CD4-positive, alpha-beta T cell (primary cell): Measurements from ENCODE around the gene AFAP1. TPM values are rescaled to one million over a fixed set of nuclear protein-coding genes. Genes with fewer than 3 reads are reported as not detected.

Source experiments
- ATAC-seq: fragments of 200-7000 bp; cut with Tn5 transposase; one replicate; pipeline ENCODE4 v1.10.0; 2022; ENCODE audit warnings: mild to moderate bottlenecking; ENCODE audit not compliant: poor library complexity
- CTCF ChIA-PET: fragments of 350-600 bp; sonication (Branson Sonifier 250); formaldehyde crosslinking; loops from one replicate; lab custom pipeline; 2021; ENCODE audit warnings: antibody characterized with exemption, inconsistent platforms; lab: Charles Lee
- POLR2A ChIA-PET: fragments of 350-600 bp; sonication (Branson Sonifier 250); formaldehyde crosslinking; loops from one replicate; lab custom pipeline; 2021; ENCODE audit warnings: antibody characterized with exemption, inconsistent platforms; lab: Charles Lee
- DNase-seq, 14 experiments: peaks; one replicate each; pipeline ENCODE4 v3.0.0-alpha.2; 2013 to 2020; ENCODE audit warnings: mixed read lengths in 2 of 14
- H3K27ac ChIP-seq, 2 donors: one replicate each; pipeline versions ENCODE4 v1.5.1 to v1.7.0; 2013; ENCODE audit warnings: low read length in 2 of 2, low read depth in 1 of 2, mild to moderate bottlenecking in 1 of 2
- H3K27me3 ChIP-seq, 2 experiments: 1 replicate in 1 of 2; 2 replicates in 1 of 2; pipeline versions ENCODE4 v1.6.1 to v1.7.0; 2013; ENCODE audit warnings: low read length in 2 of 2, control low read depth in 1 of 2, mild to moderate bottlenecking in 1 of 2, moderate library complexity in 1 of 2; ENCODE audit not compliant: insufficient read depth in 2 of 2, control insufficient read depth in 1 of 2
- H3K36me3 ChIP-seq: one replicate; pipeline ENCODE4 v1.6.1; 2013; ENCODE audit warnings: low read length, control low read depth; ENCODE audit not compliant: insufficient read depth
- H3K4me1 ChIP-seq: one replicate; pipeline ENCODE4 v1.6.1; 2013; ENCODE audit warnings: low read length, control low read depth; ENCODE audit not compliant: insufficient read depth
- H3K4me3 ChIP-seq: one replicate; pipeline ENCODE4 v1.5.1; 2013; ENCODE audit warnings: mild to moderate bottlenecking, low read length, moderate library complexity
- H3K9me3 ChIP-seq, 2 experiments: 1 replicate in 1 of 2; 2 replicates in 1 of 2; pipeline versions ENCODE4 v1.6.1 to v1.7.0; 2013; ENCODE audit warnings: low read length in 2 of 2, mild to moderate bottlenecking in 2 of 2, control low read depth in 1 of 2, moderate library complexity in 1 of 2; ENCODE audit not compliant: control insufficient read depth in 1 of 2, insufficient read depth in 1 of 2
- H3K27ac Mint-ChIP-seq: one replicate; pipeline ENCODE4 v1.8.0; 2020; ENCODE audit warnings: mixed read lengths
- H3K27me3 Mint-ChIP-seq: one replicate; pipeline ENCODE4 v1.8.0; 2021; ENCODE audit warnings: mixed read lengths
- H3K36me3 Mint-ChIP-seq: one replicate; pipeline ENCODE4 v1.8.0; 2021; ENCODE audit warnings: low read depth, mixed read lengths
- H3K4me1 Mint-ChIP-seq: one replicate; pipeline ENCODE4 v1.8.0; 2021; ENCODE audit warnings: low read depth, mixed read lengths
- H3K4me3 Mint-ChIP-seq: one replicate; pipeline ENCODE4 v1.8.0; 2020; ENCODE audit warnings: mild to moderate bottlenecking, mixed read lengths
- H3K9me3 Mint-ChIP-seq: one replicate; pipeline ENCODE4 v1.8.0; 2020; ENCODE audit warnings: mixed read lengths
- CTCF ChIP-seq: fragments of 200-600 bp; IDR thresholded peaks from one replicate; pipeline ENCODE4 v1.8.0; 2022; ENCODE audit warnings: antibody characterized with exemption, mild to moderate bottlenecking
- intact Hi-C, 2 experiments: fragments of 100-400 bp; cut with DNase I in 1 of 2; cut with micrococcal nuclease in 1 of 2; formaldehyde crosslinking; loops; one replicate each; pipeline versions ENCODE4 v1.15.1 to v1.9.0; 2023 to 2025; cut with DNase I, micrococcal nuclease
- total RNA-seq, 174 experiments: library from RNA in 2 of 174; stranded (reverse) in 2 of 174; gene quantifications; one replicate each; pipeline ENCODE4 v1.2.3 and lab custom pipeline; 2021 to 2026

AFAP1 gene
- total RNA-seq, 2 experiments from 2014 or later, result 9.8 to 10.9 TPM

GRCh38 chr4:7971159-7971631 lies 31.5 kb upstream of the AFAP1 start:
- ChIA-PET CTCF (no interaction called here), POLR2A (interaction anchor here (1.4 to 3.2 kb wide), 2 partner anchors 32 to 140 kb away, joined by 5 to 30 read pairs; partner anchors contain the start of gene AFAP1)
- DNase-seq (peak in 1 of 14 experiments; percentile 25), ATAC-seq (no peak)
- no peaks in the 10 kb centered on the region for H3K27me3 ChIP-seq
- intact Hi-C loops, result loop anchor here in 1 of 2 experiments (2.0 kb wide), 1 partner anchor 32 kb away; the partner anchor contains the start of gene AFAP1
- no peaks in the 10 kb centered on the region for H3K27me3 Mint-ChIP-seq
- no peaks in the 10 kb centered on the region for H3K9me3 ChIP-seq
- no peaks in the 10 kb centered on the region for H3K9me3 Mint-ChIP-seq
- H3K27ac ChIP-seq, result peak overlapping the region in 1 of 2 donors; percentile 63
- peaks cover 62% of the 10 kb centered on the region for H3K4me1 ChIP-seq
- peaks cover 40% of the 10 kb centered on the region for H3K4me1 Mint-ChIP-seq
- peak overlapping the region; percentile 94 for H3K27ac Mint-ChIP-seq
- peak overlapping the region; percentile 75 for H3K4me3 ChIP-seq
- no peak for TF ChIP-seq CTCF
- H3K36me3 ChIP-seq, result no peaks in the 10 kb centered on the region
- peak overlapping the region; percentile 93 for H3K4me3 Mint-ChIP-seq
- H3K36me3 Mint-ChIP-seq, result no peaks in the 10 kb centered on the region

- Histone ChIP-seq H3K27me3 (no peaks in the 10 kb centered on the region), H3K4me3 (peak overlapping the region; percentile 75), H3K27ac (peak overlapping the region; percentile 36 to 63), H3K4me1 (peaks cover 67% of the 10 kb centered on the region), H3K36me3 (no peaks in the 10 kb centered on the region), H3K9me3 (no peaks in the 10 kb centered on the region)
- CTCF ChIA-PET, result interaction anchor here (0.7 kb wide), 1 partner anchor 166 kb away, joined by 3 read pairs; no protein-coding TSS in a partner anchor
- no peak for TF ChIP-seq CTCF
- Mint-ChIP-seq H3K4me1 (peaks cover 45% of the 10 kb centered on the region), H3K9me3 (no peaks in the 10 kb centered on the region), H3K27me3 (no peaks in the 10 kb centered on the region), H3K36me3 (no peaks in the 10 kb centered on the region), H3K27ac (peak overlapping the region; percentile 94), H3K4me3 (peak overlapping the region; percentile 93)
- no peak for ATAC-seq
- intact Hi-C loops, result loop anchor here in 1 of 2 experiments (2.0 kb wide), 1 partner anchor 32 kb away; the partner anchor contains the start of gene AFAP1
- POLR2A ChIA-PET, result interaction anchor here (1.0 to 3.2 kb wide), 4 partner anchors 32 to 142 kb away, joined by 3 to 30 read pairs (median 4); partner anchors contain the start of gene AFAP1
- no peak for DNase-seq
These were observed 30.8 kb upstream of the AFAP1 start for GRCh38 chr4:7970361-7970946.

GRCh38 chr4:7968262-7968896 lies 28.7 kb upstream of the AFAP1 start:
- Mint-ChIP-seq H3K4me3 (no peak overlapping the region), H3K4me1 (peaks cover 56% of the 10 kb centered on the region), H3K27ac (peak overlapping the region; percentile 94), H3K9me3 (no peaks in the 10 kb centered on the region), H3K27me3 (no peaks in the 10 kb centered on the region), H3K36me3 (no peaks in the 10 kb centered on the region)
- Histone ChIP-seq H3K4me1 (peaks cover 76% of the 10 kb centered on the region), H3K4me3 (no peak overlapping the region), H3K9me3 (no peaks in the 10 kb centered on the region), H3K27ac (no peak overlapping the region), H3K27me3 (no peaks in the 10 kb centered on the region), H3K36me3 (no peaks in the 10 kb centered on the region)
- CTCF ChIA-PET, result interaction anchor here (0.5 kb wide), 1 partner anchor 167 kb away, joined by 3 read pairs; no protein-coding TSS in a partner anchor
- no peak for TF ChIP-seq CTCF
- intact Hi-C loops, result no loop called here
- DNase-seq (no peak), ATAC-seq (no peak)
- POLR2A ChIA-PET, result interaction anchor here (1.8 to 3.2 kb wide), 2 partner anchors 29 to 104 kb away, joined by 4 to 30 read pairs; partner anchors contain the start of gene AFAP1
